Activated CD4-positive, alpha-beta T cell treated with anti-CD3 and anti-CD28 coated beads for 36 hours (primary cell): Measurements from ENCODE around the gene DNALI1. TPM values are rescaled to one million over a fixed set of nuclear protein-coding genes. Genes with fewer than 3 reads are reported as not detected.
"Not testable (repeated sequence)": the region's sequence is repeated elsewhere in the genome, so short reads cannot be mapped to it uniquely, and the experiment has no call there.

Experiments used
- ATAC-seq: fragments of 200-7000 bp; cut with Tn5 transposase; one replicate; pipeline ENCODE4 v1.10.0; 2021; ENCODE audit warnings: mild to moderate bottlenecking, moderate library complexity
- CTCF ChIA-PET: fragments of 350-600 bp; sonication (Branson Sonifier 250); formaldehyde crosslinking; loops from one replicate; lab custom pipeline; 2021; ENCODE audit warnings: antibody characterized with exemption; lab: Charles Lee
- POLR2A ChIA-PET: fragments of 350-600 bp; sonication (Branson Sonifier 250); formaldehyde crosslinking; loops from one replicate; lab custom pipeline; 2021; ENCODE audit warnings: antibody characterized with exemption, inconsistent platforms; lab: Charles Lee
- DNase-seq: peaks from one replicate; pipeline ENCODE4 v3.0.0-alpha.2; 2020
- H3K27ac Mint-ChIP-seq: one replicate; pipeline ENCODE4 v1.8.0; 2021; ENCODE audit warnings: mixed read lengths
- H3K27me3 Mint-ChIP-seq: one replicate; pipeline ENCODE4 v1.8.0; 2021; ENCODE audit warnings: mixed read lengths
- H3K36me3 Mint-ChIP-seq: one replicate; pipeline ENCODE4 v1.8.0; 2021; ENCODE audit warnings: low read depth, mixed read lengths
- H3K4me1 Mint-ChIP-seq: one replicate; pipeline ENCODE4 v1.8.0; 2021; ENCODE audit warnings: mixed read lengths
- H3K4me3 Mint-ChIP-seq: one replicate; pipeline ENCODE4 v1.8.0; 2021; ENCODE audit warnings: mild to moderate bottlenecking, moderate library complexity, mixed read lengths
- H3K9me3 Mint-ChIP-seq: one replicate; pipeline ENCODE4 v1.8.0; 2021; ENCODE audit warnings: low read depth, mixed read lengths
- intact Hi-C, 2 experiments: fragments of 100-400 bp; cut with DNase I in 1 of 2; cut with micrococcal nuclease in 1 of 2; formaldehyde crosslinking; loops; one replicate each; pipeline versions ENCODE4 v1.14.2 to v1.15.1; 2022 to 2024; cut with DNase I, micrococcal nuclease
- total RNA-seq, 2 experiments: library from RNA; stranded (reverse); gene quantifications; one replicate each; pipeline ENCODE4 v1.2.3, GENCODE V29; 2021

The DNALI1 gene
- under 1 TPM in 1 of 2 experiments, not detected in 1; 0.16 TPM for total RNA-seq

DNA sequence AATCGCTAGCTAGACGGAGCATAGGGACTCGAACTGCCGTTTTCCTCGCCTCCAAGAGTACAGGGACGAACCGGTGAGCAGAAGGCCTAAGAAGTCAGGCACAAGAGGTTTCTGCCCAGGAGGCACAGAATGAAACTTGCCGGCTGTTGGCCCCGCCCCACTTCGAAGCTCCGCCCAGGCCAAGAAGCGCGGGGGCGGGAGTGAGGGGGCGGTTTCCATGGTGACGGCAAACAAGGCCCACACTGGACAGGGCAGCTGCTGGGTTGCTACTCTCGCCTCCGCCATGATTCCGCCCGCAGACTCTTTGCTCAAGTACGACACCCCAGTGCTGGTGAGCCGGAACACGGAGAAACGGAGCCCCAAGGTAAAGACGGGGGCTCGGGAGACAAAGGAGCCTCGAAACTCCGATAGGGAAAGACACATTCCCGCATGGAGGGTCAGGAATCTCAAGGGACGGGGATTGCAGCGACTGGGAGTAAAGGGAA, at the start of gene DNALI1:
Gene DNALI1 (plus strand): TSS at position 229 of the 485 bp plus-strand sequence. CDS start 55 bp downstream, at position 284.
- H3K27ac Mint-ChIP-seq: no peak within 1 kb of the TSS
- H3K4me3 Mint-ChIP-seq: no peak within 1 kb of the TSS
- H3K36me3 Mint-ChIP-seq: peaks cover 17% of the 10 kb centered on the region
- ChIA-PET CTCF (no interaction called here), POLR2A (no interaction called here)
- intact Hi-C loops: no loop called here
- H3K4me1 Mint-ChIP-seq: peaks cover 20% of the 10 kb centered on the region
- H3K27me3 Mint-ChIP-seq: no peaks in the 10 kb centered on the region
- ATAC-seq (peak; percentile 30), DNase-seq (peak; percentile 61)
- no peaks in the 10 kb centered on the region for H3K9me3 Mint-ChIP-seq

DNA sequence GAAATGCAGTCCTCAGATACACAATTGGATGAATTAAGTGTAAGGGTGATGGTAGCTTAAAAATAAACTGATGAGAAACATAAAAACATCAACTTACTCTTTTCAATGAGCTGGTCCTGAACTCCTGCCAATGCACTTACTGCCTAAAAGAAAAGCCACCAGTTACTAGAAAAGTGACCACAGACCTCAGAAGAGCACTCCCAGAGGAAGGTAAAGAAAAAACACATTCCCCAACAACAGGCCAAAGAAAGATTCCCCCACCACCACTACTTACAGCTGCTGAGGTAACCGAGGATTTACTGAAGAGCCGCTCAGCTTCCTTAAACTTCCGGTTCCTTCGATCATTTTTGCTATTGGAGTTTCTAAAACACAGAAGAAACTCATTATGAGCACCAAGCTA, 47.6 kb upstream of the DNALI1 start:
- H3K4me1 Mint-ChIP-seq: peaks cover 42% of the 10 kb centered on the region
- peaks cover 59% of the 10 kb centered on the region for H3K36me3 Mint-ChIP-seq
- ChIA-PET POLR2A (no interaction called here), CTCF (interaction anchor here (0.6 to 2.0 kb wide), 9 partner anchors 9 to 131 kb away, joined by 3 to 7 read pairs (median 3); partner anchors contain the start of gene SNIP1)
- intact Hi-C loops: loop anchor here in 1 of 2 experiments (2.0 kb wide), 1 partner anchor 16 kb away; no protein-coding TSS in a partner anchor
- no peak overlapping the region for H3K4me3 Mint-ChIP-seq
- ATAC-seq (no peak), DNase-seq (no peak)
- no peaks in the 10 kb centered on the region for H3K27me3 Mint-ChIP-seq
- peak overlapping the region; percentile 78 for H3K27ac Mint-ChIP-seq
- H3K9me3 Mint-ChIP-seq: no peaks in the 10 kb centered on the region

DNA sequence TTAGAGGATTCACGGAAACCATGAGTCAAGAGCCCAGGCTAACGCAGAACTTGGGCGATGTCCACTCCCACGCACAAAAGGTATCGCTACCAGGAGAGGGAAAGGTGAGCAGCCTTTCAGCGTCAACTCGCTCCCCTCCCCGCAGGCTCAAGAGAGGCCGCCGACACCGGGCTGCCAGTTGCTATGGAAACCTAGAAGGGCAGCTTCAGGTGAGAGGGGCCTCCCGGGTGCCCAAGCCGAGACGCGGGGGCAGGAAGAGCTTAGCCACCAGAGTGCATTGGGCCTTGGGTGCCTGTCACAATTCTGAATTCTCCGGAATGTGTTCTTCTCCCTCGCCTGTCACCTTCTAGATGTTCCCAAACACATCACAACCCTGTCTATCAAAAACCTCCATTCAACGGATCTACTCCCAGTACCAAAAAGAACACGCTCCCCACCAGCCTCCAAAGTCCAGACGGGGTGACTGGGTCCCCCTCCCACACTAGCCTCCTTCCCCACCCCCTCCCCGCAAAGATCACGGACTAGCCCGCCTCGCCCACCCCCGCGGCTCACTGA, 42.9 kb upstream of the DNALI1 start:
- Mint-ChIP-seq H3K27me3 (no peaks in the 10 kb centered on the region), H3K4me1 (peaks cover 40% of the 10 kb centered on the region), H3K27ac (peak overlapping the region; percentile 92), H3K4me3 (peak overlapping the region; percentile 87), H3K9me3 (no peaks in the 10 kb centered on the region), H3K36me3 (peaks cover 28% of the 10 kb centered on the region)
- ChIA-PET POLR2A (interaction anchor here (0.7 to 3.1 kb wide), 8 partner anchors 10 to 73 kb away, joined by 3 to 13 read pairs (median 4); partner anchors contain the start of gene SNIP1), CTCF (interaction anchor here (1.0 to 3.7 kb wide), 13 partner anchors 10 to 175 kb away, joined by 3 to 21 read pairs (median 6); partner anchors contain the start of gene ZC3H12A)
- intact Hi-C loops: loop anchor here (1.0 to 2.0 kb wide), 5 partner anchors 35 to 499 kb away; partner anchors contain the start of genes SNIP1 (in 2 of the 2), CDCA8 (in 1 of the 2), UTP11 (in 1 of the 2) and ZC3H12A (in 1 of the 2)
- DNase-seq (peak; percentile 81), ATAC-seq (peak; percentile 60)

DNA sequence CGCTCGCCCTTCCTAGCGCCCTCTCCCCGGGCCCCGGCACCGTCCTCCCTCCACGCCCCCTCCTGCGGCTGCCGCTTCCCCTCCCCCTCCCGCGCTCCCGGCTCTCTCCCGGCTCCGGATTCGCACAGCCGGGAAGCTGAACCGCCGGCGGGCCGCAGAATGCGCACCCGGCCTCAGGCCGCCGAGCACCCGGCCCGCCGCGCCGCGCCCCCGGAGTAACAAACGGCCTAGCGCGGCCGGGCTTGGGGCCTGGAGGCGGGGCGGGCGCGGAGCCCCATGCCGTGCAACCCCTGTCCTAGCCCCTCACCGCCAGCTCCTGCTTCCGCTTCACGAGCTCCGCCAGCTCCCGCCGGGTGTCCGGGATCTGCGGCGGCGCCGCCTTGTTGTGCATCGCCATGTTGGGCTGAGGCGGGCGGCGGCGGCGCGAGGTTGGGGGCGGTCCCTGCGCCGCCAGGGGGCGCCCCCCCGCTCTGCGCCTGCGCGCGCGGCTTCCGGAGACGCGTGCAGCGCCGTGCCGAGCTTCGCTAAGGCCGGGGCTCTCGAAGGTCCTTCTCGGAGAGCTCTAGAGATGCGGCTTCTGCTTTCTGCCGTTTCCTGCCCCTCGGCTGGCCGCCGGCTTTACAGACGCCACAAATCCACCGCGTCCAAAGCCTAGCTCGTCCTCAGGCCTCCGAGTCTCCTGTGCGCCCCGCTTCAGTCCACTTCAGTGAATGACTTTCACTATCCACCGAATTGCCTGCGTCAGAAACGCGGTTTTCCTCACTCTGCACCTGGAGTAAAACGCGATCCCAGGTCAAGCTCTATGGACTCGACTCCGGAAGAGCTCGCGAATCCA, 42.2 kb upstream of the DNALI1 start, which contains the start of gene MEAF6:
Gene MEAF6 (minus strand): TSS at position 417 of the 835 bp plus-strand sequence. CDS start 20 bp downstream, at position 397.
- Mint-ChIP-seq H3K4me3 (peak within 1 kb of the TSS; percentile 87), H3K9me3 (no peaks in the 10 kb centered on the region), H3K36me3 (peaks cover 22% of the 10 kb centered on the region), H3K4me1 (peaks cover 41% of the 10 kb centered on the region), H3K27me3 (no peaks in the 10 kb centered on the region), H3K27ac (peak within 1 kb of the TSS; percentile 93)
- ChIA-PET POLR2A (interaction anchor here (0.5 to 3.1 kb wide), 7 partner anchors 18 to 176 kb away, joined by 3 to 13 read pairs (median 6); partner anchors contain the start of gene SNIP1), CTCF (interaction anchor here (0.6 to 3.7 kb wide), 26 partner anchors 10 to 177 kb away, joined by 3 to 21 read pairs (median 4); partner anchors contain the start of genes SNIP1 and ZC3H12A)
- ATAC-seq: peak; percentile 88
- DNase-seq: peak; percentile 91
- intact Hi-C loops: loop anchor here (1.0 to 2.0 kb wide), 7 partner anchors 35 to 1050 kb away; partner anchors contain the start of genes SNIP1 (in 2 of the 2), CDCA8 (in 1 of the 2), GNL2 (in 1 of the 2) and MRPS15 (in 1 of the 2)

DNA sequence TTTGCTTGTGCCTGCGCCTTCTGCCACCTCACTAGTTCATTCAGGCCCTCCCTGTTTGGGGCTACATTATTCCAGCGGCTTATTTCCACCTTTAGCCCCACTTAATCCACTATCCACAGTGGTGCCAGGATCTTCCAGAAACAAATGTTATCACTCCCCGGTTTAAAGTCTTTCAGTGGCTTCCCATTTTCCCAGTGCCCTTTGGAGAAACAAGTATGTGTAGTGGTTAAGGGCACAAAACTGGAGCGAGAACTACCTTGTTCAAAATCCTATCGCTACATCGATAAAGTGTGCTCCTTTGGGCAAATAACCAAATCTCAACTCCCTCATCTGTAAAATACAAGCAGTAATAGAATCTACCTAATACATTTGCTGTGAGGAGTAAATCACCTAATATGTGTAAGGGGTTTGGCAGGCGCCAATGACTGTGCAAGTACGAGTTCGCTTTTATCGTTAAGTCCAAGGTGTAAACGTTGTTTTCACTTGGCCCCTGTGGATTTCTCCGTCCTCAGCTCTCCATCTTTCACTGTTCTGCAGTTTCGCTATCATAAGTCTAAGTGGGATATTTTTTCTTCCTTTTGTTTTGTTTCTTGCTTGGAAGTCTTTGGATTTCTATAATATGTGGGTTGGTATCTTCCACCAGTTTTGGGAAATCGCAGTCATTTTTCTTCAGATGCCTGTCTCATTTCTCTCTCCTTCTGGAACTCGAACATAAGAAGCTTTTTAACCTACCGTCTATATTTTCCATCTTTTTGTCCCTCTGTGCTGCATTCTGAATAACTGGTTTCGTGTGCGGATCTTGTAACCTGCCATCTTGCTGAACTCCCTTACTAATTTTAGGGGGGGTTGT, 41.3 kb upstream of the DNALI1 start:
- no peak for ATAC-seq

DNA sequence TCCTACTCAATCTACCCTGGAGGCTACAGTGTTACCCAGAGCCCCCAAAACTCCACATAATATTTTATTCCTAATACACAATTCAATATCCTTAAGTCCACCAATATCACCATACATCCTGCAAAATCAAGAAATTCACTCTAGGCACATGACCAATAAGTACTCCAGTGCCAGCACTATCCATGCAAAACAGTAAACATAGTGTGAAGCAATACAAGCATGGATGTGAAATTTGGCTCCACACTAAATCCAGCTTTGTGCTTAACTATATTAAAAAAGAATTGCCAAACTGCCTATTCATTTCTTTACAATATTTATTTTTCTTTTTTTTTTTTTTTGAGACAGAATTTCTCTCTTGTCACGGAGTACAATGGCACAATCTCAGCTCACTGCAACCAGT, 39.2 kb upstream of the DNALI1 start:
- ChIA-PET POLR2A (no interaction called here), CTCF (interaction anchor here (1.0 kb wide), 1 partner anchor 18 kb away, joined by 3 read pairs; no protein-coding TSS in a partner anchor)
- intact Hi-C loops: no loop called here
- H3K27me3 Mint-ChIP-seq: no peaks in the 10 kb centered on the region
- H3K27ac Mint-ChIP-seq: no peak overlapping the region
- no peak for DNase-seq
- no peaks in the 10 kb centered on the region for H3K9me3 Mint-ChIP-seq
- peaks cover 35% of the 10 kb centered on the region for H3K4me1 Mint-ChIP-seq
- peaks cover 10% of the 10 kb centered on the region for H3K36me3 Mint-ChIP-seq
- H3K4me3 Mint-ChIP-seq: no peak overlapping the region
- ATAC-seq: no peak

More for the DNA sequence above, 41.3 kb upstream of the DNALI1 start:
- Mint-ChIP-seq H3K4me3 (peak overlapping the region; percentile 87), H3K4me1 (peaks cover 45% of the 10 kb centered on the region), H3K27me3 (no peaks in the 10 kb centered on the region), H3K9me3 (no peaks in the 10 kb centered on the region), H3K27ac (peak overlapping the region; percentile 93), H3K36me3 (peaks cover 22% of the 10 kb centered on the region)
- intact Hi-C loops: loop anchor here in 1 of 2 experiments (1.0 to 2.0 kb wide), 3 partner anchors 80 to 1051 kb away; partner anchors contain the start of genes GNL2, MRPS15 and UTP11
- no peak for DNase-seq
- POLR2A ChIA-PET: interaction anchor here (1.0 to 3.1 kb wide), 4 partner anchors 38 to 175 kb away, joined by 6 to 13 read pairs (median 7); partner anchors contain the start of gene SNIP1
- CTCF ChIA-PET: interaction anchor here (0.6 to 3.7 kb wide), 24 partner anchors 9 to 174 kb away, joined by 3 to 21 read pairs (median 4); partner anchors contain the start of genes SNIP1 and ZC3H12A

DNA sequence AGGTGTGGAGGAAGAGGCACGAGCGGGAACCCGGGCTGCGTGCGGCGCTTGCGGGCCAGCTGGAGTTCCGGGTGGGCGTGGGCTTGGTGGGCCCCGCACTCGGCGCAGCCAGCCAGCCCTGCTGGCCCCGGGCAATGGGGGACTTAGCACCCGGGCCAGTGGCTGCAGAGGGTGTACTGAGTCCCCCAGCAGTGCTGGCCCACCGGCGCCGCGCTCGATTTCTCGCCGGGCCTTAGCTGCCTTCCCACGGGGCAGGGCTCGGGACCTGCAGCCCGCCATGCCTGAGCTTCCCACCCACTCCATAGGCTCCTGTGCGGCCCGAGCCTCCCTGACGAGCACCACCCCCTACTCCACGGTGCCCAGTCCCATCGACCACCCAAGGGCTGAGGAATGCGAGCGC, 38.5 kb upstream of the DNALI1 start:
- DNase-seq, intact Hi-C loops, H3K9me3 Mint-ChIP-seq, H3K36me3 Mint-ChIP-seq, H3K27me3 Mint-ChIP-seq, ATAC-seq, H3K4me3 Mint-ChIP-seq, POLR2A ChIA-PET: not testable (repeated sequence)
- H3K4me1 Mint-ChIP-seq: peaks cover 28% of the 10 kb centered on the region
- CTCF ChIA-PET: interaction anchor here (1.8 kb wide), 1 partner anchor 164 kb away, joined by 3 read pairs; no protein-coding TSS in a partner anchor
- peak overlapping the region; percentile 83 for H3K27ac Mint-ChIP-seq

DNA sequence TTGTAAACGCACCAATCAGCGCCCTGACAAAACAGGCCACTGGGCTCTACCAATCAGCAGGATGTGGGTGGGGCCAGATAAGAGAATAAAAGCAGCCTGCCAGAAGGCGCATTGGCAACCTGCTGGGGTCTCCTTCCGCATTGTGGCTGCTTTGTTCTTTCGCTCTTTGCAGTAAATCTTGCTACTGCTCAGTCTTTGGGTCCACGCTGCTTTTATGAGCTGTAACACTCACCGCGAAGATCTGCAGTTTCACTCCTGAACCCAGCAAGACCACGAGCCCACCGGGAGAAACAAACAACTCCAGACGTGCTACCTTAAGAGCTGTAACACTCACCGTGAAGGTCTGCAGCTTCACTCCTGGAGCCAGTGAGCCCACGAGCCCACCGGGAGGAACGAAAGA, 37.8 kb upstream of the DNALI1 start:
- H3K27me3 Mint-ChIP-seq, ATAC-seq, H3K9me3 Mint-ChIP-seq, intact Hi-C loops, H3K36me3 Mint-ChIP-seq: not testable (repeated sequence)
- ChIA-PET POLR2A (interaction anchor here (1.2 kb wide), 1 partner anchor 44 kb away, joined by 3 read pairs; the partner anchor contains the start of gene ZC3H12A), CTCF (interaction anchor here (1.1 to 1.8 kb wide), 2 partner anchors 10 to 163 kb away, joined by 3 to 4 read pairs; no protein-coding TSS in a partner anchor)
- H3K4me1 Mint-ChIP-seq: peaks cover 24% of the 10 kb centered on the region
- peak overlapping the region; percentile 78 for H3K4me3 Mint-ChIP-seq
- peak overlapping the region; percentile 83 for H3K27ac Mint-ChIP-seq
- peak; percentile 69 for DNase-seq

DNA sequence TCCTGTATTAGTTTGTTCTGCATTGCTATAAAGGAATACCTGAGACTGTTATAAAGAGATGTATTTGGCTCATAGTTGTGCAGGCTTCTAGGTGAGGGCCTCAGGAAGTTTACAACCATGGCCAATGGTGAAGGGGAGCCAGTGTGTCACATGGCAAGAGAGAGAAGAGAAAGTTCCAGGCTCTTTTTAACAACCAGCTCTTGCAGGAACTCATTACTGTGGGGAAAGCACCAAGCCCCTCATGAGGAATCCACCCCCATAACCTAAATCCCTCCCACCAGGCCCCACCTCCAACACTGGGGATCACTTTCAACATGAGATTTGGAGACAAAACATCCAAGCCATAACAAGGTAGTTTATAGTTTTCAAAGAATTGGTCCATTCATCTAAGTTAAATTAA, 37.1 kb upstream of the DNALI1 start:
- H3K9me3 Mint-ChIP-seq: peaks cover 2% of the 10 kb centered on the region
- H3K27ac Mint-ChIP-seq: peak overlapping the region; percentile 83
- ChIA-PET POLR2A (interaction anchor here (1.2 kb wide), 1 partner anchor 45 kb away, joined by 3 read pairs; the partner anchor contains the start of gene ZC3H12A), CTCF (interaction anchor here (1.1 to 1.8 kb wide), 2 partner anchors 11 to 163 kb away, joined by 3 to 4 read pairs; no protein-coding TSS in a partner anchor)
- no peaks in the 10 kb centered on the region for H3K27me3 Mint-ChIP-seq
- peak; percentile 25 for ATAC-seq
- peaks cover 24% of the 10 kb centered on the region for H3K4me1 Mint-ChIP-seq
- peak; percentile 34 for DNase-seq
- intact Hi-C loops: no loop called here
- H3K36me3 Mint-ChIP-seq: no peaks in the 10 kb centered on the region
- H3K4me3 Mint-ChIP-seq: peak overlapping the region; percentile 78
